ENCODE measurements around the gene DHRS9.

DNA sequence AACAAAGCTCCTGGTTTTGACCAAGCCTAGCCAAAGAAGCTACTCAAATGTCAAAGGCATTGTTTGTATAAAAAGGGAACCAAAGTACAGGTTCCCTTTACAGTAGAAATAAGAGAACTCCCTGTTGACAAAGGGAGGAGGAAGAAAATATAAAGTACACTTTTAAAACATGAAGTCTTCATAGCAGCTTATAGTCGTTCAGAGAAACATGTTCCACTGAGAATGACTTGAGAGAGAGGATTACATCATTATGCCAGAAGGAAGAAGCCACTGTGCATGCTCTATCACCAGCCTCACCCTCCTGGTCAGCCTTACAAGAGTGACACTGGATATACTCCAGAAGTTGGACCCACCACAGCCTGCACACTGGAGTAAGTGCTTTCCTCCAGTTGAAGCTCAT lies 2.5 kb upstream of the DHRS9 start:
- TF ChIP-seq POLR2A (IDR thresholded peaks at IDR 0.05; ENCODE audit: low read depth, low read length) (no peak), MAFK (IDR thresholded peaks at IDR 0.05; ENCODE audit: low read depth, low read length) (no peak), RAD21 (IDR thresholded peaks at IDR 0.05; ENCODE audit: low read length) (no peak), BHLHE40 (IDR thresholded peaks at IDR 0.05; ENCODE audit: low read depth, low read length) (no peak), SMC3 (IDR thresholded peaks at IDR 0.05; ENCODE audit: low read depth, low read length) (no peak), MXI1 (IDR thresholded peaks at IDR 0.05; ENCODE audit: borderline replicate concordance, low read depth, low read length) (no peak)
- TF ChIP-seq, protein P1, sequence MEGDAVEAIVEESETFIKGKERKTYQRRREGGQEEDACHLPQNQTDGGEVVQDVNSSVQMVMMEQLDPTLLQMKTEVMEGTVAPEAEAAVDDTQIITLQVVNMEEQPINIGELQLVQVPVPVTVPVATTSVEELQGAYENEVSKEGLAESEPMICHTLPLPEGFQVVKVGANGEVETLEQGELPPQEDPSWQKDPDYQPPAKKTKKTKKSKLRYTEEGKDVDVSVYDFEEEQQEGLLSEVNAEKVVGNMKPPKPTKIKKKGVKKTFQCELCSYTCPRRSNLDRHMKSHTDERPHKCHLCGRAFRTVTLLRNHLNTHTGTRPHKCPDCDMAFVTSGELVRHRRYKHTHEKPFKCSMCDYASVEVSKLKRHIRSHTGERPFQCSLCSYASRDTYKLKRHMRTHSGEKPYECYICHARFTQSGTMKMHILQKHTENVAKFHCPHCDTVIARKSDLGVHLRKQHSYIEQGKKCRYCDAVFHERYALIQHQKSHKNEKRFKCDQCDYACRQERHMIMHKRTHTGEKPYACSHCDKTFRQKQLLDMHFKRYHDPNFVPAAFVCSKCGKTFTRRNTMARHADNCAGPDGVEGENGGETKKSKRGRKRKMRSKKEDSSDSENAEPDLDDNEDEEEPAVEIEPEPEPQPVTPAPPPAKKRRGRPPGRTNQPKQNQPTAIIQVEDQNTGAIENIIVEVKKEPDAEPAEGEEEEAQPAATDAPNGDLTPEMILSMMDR (conservative IDR thresholded peaks at IDR 0.05; ENCODE audit: low read depth, low read length), result no peak
- TF ChIP-seq, protein P2, sequence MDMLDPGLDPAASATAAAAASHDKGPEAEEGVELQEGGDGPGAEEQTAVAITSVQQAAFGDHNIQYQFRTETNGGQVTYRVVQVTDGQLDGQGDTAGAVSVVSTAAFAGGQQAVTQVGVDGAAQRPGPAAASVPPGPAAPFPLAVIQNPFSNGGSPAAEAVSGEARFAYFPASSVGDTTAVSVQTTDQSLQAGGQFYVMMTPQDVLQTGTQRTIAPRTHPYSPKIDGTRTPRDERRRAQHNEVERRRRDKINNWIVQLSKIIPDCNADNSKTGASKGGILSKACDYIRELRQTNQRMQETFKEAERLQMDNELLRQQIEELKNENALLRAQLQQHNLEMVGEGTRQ (IDR thresholded peaks at IDR 0.05; ENCODE audit: low read depth, low read length), result no peak
- TF ChIP-seq, protein P3, sequence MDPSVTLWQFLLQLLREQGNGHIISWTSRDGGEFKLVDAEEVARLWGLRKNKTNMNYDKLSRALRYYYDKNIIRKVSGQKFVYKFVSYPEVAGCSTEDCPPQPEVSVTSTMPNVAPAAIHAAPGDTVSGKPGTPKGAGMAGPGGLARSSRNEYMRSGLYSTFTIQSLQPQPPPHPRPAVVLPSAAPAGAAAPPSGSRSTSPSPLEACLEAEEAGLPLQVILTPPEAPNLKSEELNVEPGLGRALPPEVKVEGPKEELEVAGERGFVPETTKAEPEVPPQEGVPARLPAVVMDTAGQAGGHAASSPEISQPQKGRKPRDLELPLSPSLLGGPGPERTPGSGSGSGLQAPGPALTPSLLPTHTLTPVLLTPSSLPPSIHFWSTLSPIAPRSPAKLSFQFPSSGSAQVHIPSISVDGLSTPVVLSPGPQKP (IDR thresholded peaks at IDR 0.05; ENCODE audit: borderline replicate concordance, low read depth, low read length), result no peak
